Measurements from ENCODE around the gene FXYD1.

GRCh38 chr19:35149463-35149862, 10.8 kb downstream of the FXYD1 start:
- TF ChIP-seq CTCF (conservative IDR thresholded peaks at IDR 0.05; ENCODE audit: low read depth, low read length) (no peak), EZH2 (IDR thresholded peaks at IDR 0.05; ENCODE audit: borderline replicate concordance, low read depth, low read length, poor library complexity, severe bottlenecking) (no peak)

All from A673 (cell line).